BJ (cell line): ENCODE data around the gene SPOPL. TPM values are rescaled to one million over a fixed set of nuclear protein-coding genes. Genes with fewer than 3 reads are reported as not detected.

Experiments
- CTCF ChIA-PET: fragments of 350-600 bp; formaldehyde crosslinking; extraction: SDS; loops from one replicate; lab custom pipeline; 2021; ENCODE audit warnings: antibody characterized with exemption, inconsistent platforms; lab: Yijun Ruan, JAX
- POLR2A ChIA-PET: fragments of 300-600 bp; sonication (Branson Sonifier 250); formaldehyde crosslinking; extraction: SDS; loops from one replicate; lab custom pipeline; 2021; ENCODE audit warnings: antibody characterized with exemption; lab: Charles Lee
- DNase-seq: peaks from one replicate; pipeline ENCODE4 v3.0.0-alpha.2; 2011; ENCODE audit warnings: low read depth
- H3K27me3 ChIP-seq: 2 replicates; pipeline ENCODE4 v1.6.0; 2011; ENCODE audit warnings: low read length; ENCODE audit not compliant: control insufficient read depth, insufficient read depth
- H3K36me3 ChIP-seq: 2 replicates; pipeline ENCODE4 v1.5.1; 2011; ENCODE audit warnings: low read length; ENCODE audit not compliant: control insufficient read depth, insufficient read depth
- H3K4me3 ChIP-seq: 2 replicates; pipeline ENCODE4 v1.5.1; 2011; ENCODE audit warnings: low read depth, mild to moderate bottlenecking, control low read depth, low read length
- polyA plus RNA-seq: library from polyadenylated mRNA; depleted of rRNA; stranded (reverse); fragments of >200 nt; gene quantifications from 2 replicates; pipeline ENCODE4 v1.2.3, GENCODE V29; 2011
- TF ChIP-seq, protein P1 (sequence below): IDR thresholded peaks from 2 replicates; pipeline ENCODE4 v1.5.1; 2011; ENCODE audit warnings: low read depth, mild to moderate bottlenecking, control low read depth, inconsistent platforms, low read length, moderate library complexity; ENCODE audit not compliant: insufficient read depth

The SPOPL gene
- polyA plus RNA-seq, 1 experiment = 5.8 TPM

DNA sequence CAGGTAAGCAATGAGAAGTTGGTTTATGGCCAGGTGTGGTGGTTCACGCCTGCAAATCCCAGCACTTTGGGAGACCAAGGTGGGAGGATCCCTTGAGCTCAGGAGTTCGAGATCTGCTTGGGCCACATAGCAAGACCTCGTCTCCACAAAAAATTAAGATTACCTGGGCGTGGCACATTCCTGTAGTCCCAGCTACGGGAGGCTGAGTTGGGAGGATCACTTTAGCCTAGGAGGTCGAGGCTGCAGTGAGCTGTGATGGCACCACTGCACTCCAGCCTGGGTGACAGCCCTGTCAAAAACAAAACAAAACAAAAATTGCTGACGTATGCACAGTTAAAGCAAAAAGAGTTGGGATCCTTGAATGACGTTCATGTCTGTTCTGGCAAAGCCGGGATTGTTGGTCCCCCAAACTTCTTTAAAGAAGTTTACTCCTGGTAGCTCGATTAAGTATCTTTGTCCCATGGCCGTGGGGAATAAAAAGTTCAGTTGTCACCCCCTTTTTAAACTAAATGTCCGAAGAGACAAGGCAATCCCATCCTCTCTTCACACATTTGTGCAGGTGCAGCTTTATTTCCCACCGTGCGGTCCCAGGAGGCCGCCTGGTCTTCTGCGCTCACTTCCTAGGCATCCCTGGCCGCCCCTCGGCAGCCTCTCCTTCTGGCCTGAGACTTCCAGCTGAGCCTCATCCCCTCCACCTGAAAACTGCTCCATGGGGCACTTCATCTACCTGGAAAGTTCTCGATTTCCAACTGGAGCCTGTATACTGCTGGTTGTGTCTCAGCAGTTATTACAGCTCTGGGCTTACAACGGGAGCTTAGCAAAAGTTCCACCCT is 762 bp upstream of the SPOPL start:
- Histone ChIP-seq H3K36me3 (no peaks in the 10 kb centered on the region), H3K27me3 (no peaks in the 10 kb centered on the region), H3K4me3 (peak overlapping the region; percentile 65)
- DNase-seq = no peak
- TF ChIP-seq, protein P1, sequence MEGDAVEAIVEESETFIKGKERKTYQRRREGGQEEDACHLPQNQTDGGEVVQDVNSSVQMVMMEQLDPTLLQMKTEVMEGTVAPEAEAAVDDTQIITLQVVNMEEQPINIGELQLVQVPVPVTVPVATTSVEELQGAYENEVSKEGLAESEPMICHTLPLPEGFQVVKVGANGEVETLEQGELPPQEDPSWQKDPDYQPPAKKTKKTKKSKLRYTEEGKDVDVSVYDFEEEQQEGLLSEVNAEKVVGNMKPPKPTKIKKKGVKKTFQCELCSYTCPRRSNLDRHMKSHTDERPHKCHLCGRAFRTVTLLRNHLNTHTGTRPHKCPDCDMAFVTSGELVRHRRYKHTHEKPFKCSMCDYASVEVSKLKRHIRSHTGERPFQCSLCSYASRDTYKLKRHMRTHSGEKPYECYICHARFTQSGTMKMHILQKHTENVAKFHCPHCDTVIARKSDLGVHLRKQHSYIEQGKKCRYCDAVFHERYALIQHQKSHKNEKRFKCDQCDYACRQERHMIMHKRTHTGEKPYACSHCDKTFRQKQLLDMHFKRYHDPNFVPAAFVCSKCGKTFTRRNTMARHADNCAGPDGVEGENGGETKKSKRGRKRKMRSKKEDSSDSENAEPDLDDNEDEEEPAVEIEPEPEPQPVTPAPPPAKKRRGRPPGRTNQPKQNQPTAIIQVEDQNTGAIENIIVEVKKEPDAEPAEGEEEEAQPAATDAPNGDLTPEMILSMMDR = no peak
- CTCF ChIA-PET = interaction anchor here (0.7 to 1.2 kb wide), 2 partner anchors 15 to 134 kb away, joined by 3 to 4 read pairs; no protein-coding TSS in a partner anchor
- POLR2A ChIA-PET = no interaction called here

DNA sequence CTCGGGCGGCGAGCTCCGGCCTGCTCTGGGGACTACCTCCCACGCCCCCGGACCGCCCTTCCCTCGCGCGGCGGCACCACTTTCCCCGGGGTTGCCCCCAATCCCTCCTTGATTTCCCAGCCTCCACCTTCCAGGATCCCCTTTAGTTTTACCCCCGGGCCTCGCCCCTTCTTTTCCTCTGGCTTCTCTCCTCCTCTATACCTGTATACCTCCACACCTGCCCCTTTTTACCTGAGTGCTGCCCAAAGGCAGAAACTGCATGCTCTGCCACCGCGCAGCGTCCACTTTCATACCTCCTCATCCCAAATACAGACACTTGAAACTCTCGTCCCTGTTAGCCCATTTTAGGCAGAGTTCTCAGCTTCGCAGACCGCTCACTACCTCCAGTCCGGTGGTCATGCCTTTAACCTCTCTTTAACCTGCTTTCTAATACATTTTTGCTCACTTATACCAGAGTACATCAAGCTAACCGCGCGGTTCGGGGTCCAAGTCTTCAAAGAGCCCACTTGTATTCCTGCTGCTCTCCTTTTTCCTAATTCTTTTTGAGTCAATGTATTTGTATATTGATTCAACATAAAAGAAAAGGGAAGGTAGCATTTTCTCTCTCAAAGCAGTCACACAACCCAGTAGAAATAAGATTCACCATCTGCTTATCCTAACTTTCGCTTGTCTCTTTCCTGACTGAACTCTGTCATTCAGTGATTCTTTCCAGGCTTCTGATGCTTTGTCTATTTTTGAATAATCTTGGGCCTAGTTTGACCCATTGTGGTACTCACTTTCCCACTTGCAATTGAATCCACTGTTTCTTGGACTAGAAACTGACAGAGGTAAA is 901 bp downstream of the SPOPL start:
- TF ChIP-seq, protein P1 = no peak
- ChIA-PET CTCF (interaction anchor here (1.0 to 1.6 kb wide), 2 partner anchors 8 to 11 kb away, joined by 3 read pairs; no protein-coding TSS in a partner anchor), POLR2A (interaction anchor here (0.7 kb wide), 1 partner anchor 146 kb away, joined by 10 read pairs; no protein-coding TSS in a partner anchor)
- Histone ChIP-seq H3K4me3 (peak overlapping the region; percentile 81), H3K36me3 (no peaks in the 10 kb centered on the region), H3K27me3 (no peaks in the 10 kb centered on the region)
- no peak for DNase-seq

DNA sequence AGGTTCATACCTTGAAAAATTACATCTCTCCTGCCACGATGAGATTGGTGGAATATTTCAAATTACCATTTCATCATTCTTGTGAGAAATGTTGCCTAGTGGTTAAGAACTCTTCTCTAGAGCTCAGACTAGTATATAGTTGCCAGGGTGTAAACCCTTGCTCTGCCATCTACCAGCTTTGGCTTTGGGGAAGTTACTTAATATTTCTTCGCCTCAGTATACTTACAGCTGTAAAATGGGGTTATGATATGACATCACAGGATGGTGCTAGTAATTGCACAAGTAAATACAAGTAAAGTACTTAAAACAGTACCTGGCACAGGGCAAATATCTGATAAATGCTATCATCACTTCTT is 1.5 kb downstream of the SPOPL start:
- Histone ChIP-seq H3K36me3 (no peaks in the 10 kb centered on the region), H3K27me3 (no peaks in the 10 kb centered on the region), H3K4me3 (peak overlapping the region; percentile 81)
- TF ChIP-seq, protein P1 = no peak
- no peak for DNase-seq
- POLR2A ChIA-PET = no interaction called here
- CTCF ChIA-PET = interaction anchor here (1.0 to 1.6 kb wide), 2 partner anchors 8 to 12 kb away, joined by 3 read pairs; no protein-coding TSS in a partner anchor

DNA sequence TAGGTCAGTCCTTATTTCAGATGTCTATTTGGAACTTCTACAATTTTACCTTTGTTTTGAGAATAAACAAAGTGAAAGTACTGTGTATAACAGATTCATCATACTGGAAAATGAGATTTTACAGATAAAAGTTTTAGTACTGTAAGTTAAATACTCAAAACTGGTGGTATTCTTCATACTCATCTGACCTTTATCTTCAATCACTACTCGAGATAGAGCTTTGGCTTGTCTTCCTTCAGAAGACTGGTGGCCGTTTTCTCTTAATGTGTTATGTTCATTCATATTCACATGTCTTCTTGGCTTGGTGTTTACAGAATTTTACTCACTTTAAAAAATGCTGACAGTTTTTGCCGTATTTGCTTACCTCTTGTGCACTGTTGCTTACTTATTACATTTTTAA is 2.1 kb downstream of the SPOPL start:
- no peaks in the 10 kb centered on the region for H3K36me3 ChIP-seq
- H3K27me3 ChIP-seq = no peaks in the 10 kb centered on the region
- TF ChIP-seq, protein P1 = no peak
- H3K4me3 ChIP-seq = 0 out of 2 replicates have a peak overlapping the region, but pooled peaks have one; percentile 4
- POLR2A ChIA-PET = no interaction called here
- no peak for DNase-seq
- CTCF ChIA-PET = interaction anchor here (1.0 to 1.6 kb wide), 2 partner anchors 9 to 12 kb away, joined by 3 read pairs; no protein-coding TSS in a partner anchor

DNA sequence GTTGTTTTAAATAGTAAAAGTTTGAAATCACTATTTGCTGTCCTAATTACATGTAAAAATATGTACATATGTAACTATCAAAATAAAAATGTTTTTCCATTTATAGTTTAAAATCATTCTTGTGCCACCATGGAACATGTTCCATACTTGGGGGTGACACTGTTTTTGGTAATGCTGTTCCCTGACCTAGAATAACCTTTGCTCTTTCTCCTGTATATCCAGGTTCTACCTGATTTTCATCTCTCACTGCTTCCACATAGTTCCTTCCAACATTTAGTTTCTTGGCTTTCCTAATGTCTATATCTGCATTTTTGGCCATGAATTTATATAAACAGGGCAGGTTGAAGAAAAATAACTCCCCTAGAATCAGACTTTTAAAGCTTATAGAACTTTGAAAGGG is 2.5 kb downstream of the SPOPL start:
- DNase-seq = no peak
- Histone ChIP-seq H3K36me3 (no peaks in the 10 kb centered on the region), H3K4me3 (no peak overlapping the region), H3K27me3 (no peaks in the 10 kb centered on the region)
- ChIA-PET CTCF (no interaction called here), POLR2A (no interaction called here)
- TF ChIP-seq, protein P1 = no peak
